ENCODE results near the gene AMBP.

Gene AMBP

GRCh38 chr9:114033397-114034103, 44.5 kb downstream of the AMBP start:
- DNase-seq = peak in 23 of 56 donors; percentile 3 to 53 (median 14)

- DNase-seq = no peak
Measured at GRCh38 chr9:114031948-114032840, 45.9 kb downstream of the AMBP start.

GRCh38 chr9:114031037-114031630, 47.0 kb downstream of the AMBP start:
- no peak for DNase-seq

- DNase-seq = no peak
Measured at GRCh38 chr9:114030364-114030763, 47.7 kb downstream of the AMBP start.

GRCh38 chr9:114029311-114030170, 48.6 kb downstream of the AMBP start:
- DNase-seq = no peak

GRCh38 chr9:114028646-114029045, 49.5 kb downstream of the AMBP start:
- no peak for DNase-seq

GRCh38 chr9:114027863-114028465, 50.1 kb downstream of the AMBP start:
- no peak for DNase-seq

- DNase-seq = no peak
Measured at GRCh38 chr9:114027159-114027862, 50.8 kb downstream of the AMBP start.

GRCh38 chr9:114026335-114026734, 51.8 kb downstream of the AMBP start:
- DNase-seq = no peak

- DNase-seq = no peak
Measured at GRCh38 chr9:114025760-114026159, 52.3 kb downstream of the AMBP start.

- no peak for DNase-seq
Measured at GRCh38 chr9:114025196-114025753, 52.8 kb downstream of the AMBP start.

GRCh38 chr9:114023961-114024360, 54.1 kb downstream of the AMBP start:
- DNase-seq = no peak

GRCh38 chr9:114021578-114021977, 56.5 kb downstream of the AMBP start:
- DNase-seq = no peak

GRCh38 chr9:114017741-114018715, 60.1 kb downstream of the AMBP start:
- DNase-seq = no peak

- no peak for DNase-seq
Measured at GRCh38 chr9:114016629-114017423, 61.3 kb downstream of the AMBP start.

GRCh38 chr9:114016101-114016500, 62.0 kb downstream of the AMBP start:
- no peak for DNase-seq

- no peak for DNase-seq
Measured at GRCh38 chr9:114015607-114016006, 62.5 kb downstream of the AMBP start.

GRCh38 chr9:114014044-114014443, 64.1 kb downstream of the AMBP start:
- no peak for DNase-seq

All from nucleus accumbens (tissue), 56 donors.